CD4-positive, alpha-beta T cell treated with Interleukin-1 beta for 1 hour (primary cell): ENCODE results near the gene RGS19.
"Not testable (repeated sequence)": the region's sequence is repeated elsewhere in the genome, so short reads cannot be mapped to it uniquely, and the experiment has no call there.

Experiments
- DNase-seq, 2 donors: peaks; one replicate each; pipeline ENCODE4 v3.0.0-alpha.2; 2020 to 2022

Gene RGS19

DNA sequence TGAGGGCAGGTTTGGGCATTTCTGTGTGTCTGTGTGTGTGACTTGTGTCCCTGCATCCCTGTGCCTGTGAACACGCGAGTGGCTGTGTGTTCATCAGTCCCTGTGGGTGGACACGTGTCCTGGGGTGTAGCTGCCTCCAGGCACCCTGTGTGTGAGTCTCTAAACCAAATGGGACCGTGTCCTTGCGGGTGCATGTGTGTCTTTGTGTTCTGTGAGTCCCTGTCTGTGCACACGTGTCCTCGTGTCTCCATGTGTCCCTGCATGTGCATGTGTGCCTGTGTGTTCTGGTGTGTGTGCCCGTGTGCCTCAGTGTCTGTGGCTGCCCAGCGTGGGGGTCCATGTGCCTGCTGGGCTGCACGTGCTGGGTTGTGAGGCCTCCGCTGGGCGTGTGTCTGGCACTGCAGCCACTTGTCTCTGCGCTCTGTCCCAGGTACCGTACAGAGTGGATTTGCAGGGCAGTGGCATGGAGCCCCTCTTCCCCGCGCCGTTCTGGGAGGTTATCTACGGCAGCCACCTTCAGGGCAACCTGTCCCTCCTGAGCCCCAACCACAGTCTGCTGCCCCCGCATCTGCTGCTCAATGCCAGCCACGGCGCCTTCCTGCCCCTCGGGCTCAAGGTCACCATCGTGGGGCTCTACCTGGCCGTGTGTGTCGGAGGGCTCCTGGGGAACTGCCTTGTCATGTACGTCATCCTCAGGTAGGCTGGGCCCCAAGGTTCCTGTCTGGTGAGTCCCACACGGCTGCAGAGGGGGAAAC, 13.1 kb upstream of the RGS19 start:
- no peak for DNase-seq

DNA sequence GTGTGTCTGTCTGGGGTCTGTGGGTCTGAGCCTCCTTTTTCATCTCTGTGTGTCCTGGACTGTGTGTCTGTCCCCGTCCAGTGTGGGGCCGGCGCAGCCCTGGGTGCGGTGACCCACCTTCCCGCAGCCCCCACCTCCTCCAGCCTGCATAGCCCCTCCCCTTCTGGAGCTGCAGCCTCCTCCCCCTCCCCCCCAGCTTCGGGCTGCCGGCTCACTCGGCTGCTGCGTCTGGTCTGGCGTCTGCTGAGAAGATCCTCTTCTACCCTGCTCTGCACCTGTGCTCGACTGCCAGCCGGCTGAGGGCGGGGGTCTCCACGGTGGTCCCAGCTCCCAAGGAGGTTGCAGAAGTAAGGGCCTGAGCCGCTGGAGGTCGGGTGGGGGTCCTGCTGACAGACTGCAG, 12.5 kb upstream of the RGS19 start:
- DNase-seq = no peak

DNA sequence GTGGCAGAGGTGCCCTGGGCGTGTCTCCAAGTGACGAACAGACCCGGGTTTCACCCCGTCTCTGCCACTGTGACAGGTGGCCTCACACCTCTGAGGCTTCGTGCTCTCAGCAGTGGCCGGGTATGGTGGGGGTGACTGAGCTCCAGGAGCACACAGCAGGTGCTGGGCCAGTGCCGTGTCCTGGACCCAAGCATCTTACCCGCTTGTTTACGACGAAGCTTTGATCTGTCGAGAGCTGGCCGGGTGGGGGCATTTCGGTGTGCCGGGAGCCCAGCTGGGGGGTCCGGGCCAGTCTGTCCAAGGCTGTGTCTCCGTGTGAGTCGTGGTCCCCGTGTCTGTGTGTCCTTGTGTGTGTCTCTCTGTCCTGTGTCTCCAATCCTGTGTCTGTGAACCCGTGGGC, 12.0 kb upstream of the RGS19 start:
- DNase-seq = no peak

DNA sequence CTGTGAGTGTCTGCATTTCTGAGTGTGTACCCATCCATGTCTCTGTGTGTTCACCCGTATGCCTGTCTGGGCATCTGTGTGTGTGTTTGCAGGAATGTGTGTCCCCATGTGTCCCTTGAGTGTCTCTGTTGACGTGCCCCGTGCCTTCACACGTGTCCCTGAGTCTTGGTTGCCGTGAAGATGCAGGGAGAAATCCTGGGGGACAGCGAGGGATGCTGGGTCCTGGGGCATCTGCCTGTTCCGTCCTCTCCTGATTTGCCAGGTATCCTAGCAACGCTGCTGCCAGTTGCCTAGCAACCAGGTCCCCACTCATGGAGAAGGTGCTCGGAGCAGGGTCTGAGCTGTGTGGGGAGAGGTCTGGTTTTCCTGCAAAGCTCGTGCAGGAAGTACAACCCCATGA, 10.8 kb upstream of the RGS19 start:
- DNase-seq = no peak

DNA sequence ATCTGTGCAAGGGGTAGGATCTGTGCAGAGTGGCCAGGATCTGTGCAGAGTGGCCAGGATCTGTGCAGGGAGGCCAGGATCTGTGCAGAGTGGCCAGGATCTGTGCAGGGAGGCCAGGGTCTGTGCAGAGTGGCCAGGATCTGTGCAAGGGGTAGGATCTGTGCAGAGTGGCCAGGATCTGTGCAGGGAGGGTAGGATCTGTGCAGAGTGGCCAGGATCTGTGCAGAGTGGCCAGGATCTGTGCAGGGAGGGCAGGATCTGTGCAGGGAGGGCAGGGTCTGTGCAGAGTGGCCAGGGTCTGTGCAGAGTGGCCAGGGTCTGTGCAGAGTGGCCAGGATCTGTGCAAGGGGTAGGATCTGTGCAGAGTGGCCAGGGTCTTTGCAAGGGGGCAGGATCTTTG, 9.3 kb upstream of the RGS19 start:
- DNase-seq = not testable (repeated sequence)

DNA sequence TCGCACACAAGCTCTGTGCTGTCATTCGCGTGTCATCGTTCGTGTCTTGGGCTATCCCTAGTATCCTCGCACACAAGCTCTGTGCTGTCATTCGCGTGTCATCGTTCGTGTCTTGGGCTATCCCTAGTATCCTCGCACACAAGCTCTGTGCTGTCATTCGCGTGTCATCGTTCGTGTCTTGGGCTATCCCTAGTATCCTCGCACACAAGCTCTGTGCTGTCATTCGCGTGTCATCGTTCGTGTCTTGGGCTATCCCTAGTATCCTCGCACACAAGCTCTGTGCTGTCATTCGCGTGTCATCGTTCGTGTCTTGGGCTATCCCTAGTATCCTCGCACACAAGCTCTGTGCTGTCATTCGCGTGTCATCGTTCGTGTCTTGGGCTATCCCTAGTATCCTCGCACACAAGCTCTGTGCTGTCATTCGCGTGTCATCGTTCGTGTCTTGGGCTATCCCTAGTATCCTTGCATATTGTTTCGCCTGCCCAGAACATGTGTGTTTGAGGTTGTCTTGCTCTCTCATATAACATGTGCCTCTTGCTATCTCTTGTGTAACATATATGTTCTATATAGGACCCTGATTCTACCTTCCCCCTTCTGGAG, 8.0 kb upstream of the RGS19 start:
- DNase-seq = not testable (repeated sequence)

DNA sequence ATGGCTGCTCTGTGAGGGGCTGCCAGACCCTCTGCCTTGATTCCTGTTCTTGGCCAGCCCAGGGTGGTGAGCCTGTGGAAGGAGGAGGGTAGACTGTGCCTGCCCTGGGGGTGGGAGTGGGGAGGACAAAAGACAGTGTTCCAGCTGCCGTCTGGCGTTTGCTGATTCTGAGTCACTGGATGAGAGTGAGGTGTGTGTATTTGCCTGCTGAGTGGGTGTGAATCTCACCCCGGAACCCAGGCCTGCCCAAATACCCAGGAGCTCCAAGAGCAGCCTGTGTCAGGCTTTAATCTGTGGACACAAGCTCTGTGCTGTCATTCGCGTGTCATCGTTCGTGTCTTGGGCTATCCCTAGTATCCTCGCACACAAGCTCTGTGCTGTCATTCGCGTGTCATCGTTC, 7.5 kb upstream of the RGS19 start:
- DNase-seq = no peak

DNA sequence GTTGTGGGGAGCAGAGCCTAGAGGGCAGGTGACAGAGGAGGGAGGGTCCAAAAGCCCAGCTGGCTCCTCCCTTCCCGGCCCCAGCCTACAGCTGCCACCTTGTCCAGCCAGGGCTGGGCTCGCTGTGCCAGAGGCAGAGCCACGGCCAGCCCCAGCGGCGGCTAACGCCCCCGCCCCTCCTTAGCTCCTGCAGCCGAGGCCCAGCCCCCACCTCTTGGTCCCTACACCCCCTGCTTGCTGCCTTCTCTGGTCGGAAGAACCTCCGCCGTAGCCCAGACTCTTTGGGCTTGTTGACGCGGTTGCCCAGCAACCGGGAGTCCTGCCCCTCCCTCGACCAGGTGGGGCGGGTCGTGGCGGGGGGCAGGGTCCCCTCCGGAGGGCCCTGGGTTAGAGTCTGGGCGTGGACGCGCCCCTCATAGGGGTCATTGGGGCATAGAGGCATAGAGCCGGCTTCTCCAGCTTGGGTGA, 5.4 kb upstream of the RGS19 start:
- peak in 1 of 2 donors; percentile 34 for DNase-seq

DNA sequence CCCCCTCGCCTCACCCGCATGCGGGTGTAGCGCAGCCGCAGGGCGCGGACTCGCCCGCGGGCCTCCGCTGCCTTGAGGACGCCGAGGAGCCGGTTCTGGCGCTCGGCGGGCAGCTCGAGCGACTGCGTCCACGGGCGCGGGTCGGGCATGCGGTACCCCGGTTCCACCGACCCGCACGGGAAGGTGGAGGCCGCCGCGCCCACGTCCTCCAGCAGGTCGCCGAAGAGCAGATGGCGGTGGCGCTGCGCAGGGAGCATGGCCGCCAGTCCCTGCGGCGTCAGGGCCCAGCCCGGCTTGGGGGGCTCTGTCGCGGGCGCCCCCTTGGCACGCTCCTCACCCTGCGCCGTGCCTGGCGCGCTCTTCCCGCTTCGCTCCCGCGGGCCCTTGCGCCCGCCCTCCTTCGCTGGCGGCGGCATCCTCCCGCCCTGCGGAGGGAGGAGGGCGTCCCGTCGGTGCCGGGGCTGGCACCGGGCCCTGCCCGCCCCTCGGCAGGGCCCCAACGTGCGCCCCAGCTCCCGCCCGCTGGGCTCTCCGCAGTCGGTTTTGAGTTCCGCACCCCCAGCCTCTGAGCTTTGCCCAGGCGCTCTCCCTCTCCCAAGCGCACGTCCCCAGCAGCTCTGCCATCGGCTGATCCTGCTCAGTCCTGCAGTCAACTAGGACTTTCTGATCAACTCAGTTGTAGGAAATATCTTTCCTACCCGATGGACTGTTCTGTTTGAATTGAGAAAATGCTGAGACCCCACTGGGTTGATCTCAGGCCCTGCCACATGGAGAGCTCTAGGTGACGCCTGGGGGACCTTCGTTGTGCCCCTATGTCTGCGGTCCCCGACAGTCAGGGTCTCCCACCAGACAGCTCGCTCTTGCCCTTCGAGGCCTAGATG, 4.7 kb upstream of the RGS19 start, which contains the start of gene LKAAEAR1:
Gene LKAAEAR1 (minus strand): TSS at position 595 of the 881 bp plus-strand sequence. CDS start 179 bp downstream, at position 416.
- no peak for DNase-seq

DNA sequence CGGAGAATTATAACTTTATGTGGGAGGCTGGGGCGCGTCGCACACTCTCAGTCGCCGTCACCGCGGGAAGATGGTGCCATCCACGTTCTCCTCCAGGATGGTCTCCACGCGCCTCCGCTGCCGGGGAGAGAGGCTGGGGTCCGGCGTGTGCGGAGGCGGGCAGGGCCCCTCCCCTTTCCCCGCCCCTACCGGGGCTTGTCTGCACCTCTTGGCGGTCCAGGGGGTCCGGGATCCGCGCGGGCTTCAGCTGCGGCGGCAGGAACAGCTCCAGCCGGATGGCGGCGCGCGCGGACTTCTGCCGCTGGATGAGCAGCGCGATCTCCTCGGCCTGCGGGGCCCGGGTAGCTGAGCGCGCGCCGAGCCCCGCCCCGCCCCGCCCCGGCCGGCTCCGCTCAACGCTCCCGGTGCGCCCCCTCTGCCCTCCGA, 4.1 kb upstream of the RGS19 start:
- DNase-seq = peak; percentile 76

DNA sequence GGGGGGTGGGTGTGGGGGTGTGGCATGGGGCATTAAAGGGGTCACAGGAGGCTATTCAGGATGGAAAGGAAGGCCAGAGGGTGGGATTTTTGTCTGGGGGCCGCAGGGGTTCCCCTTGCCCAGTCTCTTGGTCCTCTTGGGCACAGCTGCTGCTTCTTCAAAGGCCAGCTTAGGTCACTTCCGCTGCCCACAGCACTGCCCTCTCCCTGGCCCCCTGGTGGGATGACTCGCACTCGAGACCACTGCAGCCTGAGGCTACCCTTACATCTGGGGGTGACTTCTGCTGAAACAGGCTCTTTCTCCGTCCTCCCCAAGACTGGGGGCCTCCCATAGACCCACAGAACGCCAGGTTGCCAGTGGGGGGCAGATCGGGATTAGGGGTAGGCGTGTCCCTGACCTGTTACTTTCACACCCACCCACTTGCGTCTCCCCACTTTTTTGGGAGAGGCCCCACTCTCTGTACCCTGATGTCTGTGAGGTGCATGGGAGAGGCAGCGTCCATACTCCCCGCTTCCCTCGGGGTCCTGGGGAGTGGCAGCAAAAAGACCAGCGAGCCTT, 3.6 kb upstream of the RGS19 start:
- DNase-seq = no peak

DNA sequence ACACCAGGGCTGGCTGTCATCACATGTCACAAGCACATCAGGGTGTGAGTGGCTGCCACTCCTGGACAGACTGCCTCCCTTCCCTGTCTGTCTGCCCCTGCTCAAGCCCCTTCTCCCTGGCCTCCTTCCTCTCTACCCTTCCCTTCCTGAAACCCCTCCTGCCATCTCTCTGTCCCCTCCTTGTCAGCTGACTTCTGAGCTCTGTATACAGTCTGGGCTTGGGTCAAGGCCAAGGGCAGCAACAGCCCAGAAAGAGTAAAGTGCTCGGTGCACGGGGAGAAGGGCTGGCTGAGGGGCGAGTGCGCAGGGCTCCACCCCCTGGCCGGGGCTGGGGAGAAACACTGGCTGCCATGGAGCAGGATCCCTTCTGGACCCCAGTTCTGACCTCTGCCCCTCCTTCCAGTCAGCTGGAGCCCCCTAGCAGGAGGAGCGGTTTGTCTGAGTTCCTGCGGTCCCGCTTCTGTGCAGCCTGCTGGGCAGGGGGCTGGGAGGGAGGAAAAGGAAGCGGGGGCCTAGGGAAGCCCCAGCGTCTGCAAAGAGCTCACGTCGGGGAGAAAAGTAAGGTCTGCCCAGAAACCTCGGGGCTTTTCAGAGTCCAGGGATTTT, 2.9 kb upstream of the RGS19 start:
- DNase-seq = no peak

DNA sequence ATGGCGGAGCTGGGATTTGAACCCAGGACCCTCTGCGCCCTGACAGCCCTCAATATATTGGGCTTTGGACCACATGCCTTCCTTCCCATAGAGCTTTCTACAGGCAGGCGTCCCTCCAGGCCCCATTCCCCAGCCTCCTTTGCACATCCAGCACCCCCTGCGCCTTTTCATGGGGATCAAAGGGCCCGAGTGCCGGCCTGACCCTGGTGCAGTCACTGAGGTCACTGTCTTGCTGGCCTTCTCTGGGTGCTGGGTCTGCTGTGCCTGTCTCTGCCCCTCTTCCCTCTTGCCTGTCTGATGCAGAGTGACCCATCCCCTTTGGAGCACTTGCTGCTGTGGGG, 2.3 kb upstream of the RGS19 start:
- DNase-seq = no peak

DNA sequence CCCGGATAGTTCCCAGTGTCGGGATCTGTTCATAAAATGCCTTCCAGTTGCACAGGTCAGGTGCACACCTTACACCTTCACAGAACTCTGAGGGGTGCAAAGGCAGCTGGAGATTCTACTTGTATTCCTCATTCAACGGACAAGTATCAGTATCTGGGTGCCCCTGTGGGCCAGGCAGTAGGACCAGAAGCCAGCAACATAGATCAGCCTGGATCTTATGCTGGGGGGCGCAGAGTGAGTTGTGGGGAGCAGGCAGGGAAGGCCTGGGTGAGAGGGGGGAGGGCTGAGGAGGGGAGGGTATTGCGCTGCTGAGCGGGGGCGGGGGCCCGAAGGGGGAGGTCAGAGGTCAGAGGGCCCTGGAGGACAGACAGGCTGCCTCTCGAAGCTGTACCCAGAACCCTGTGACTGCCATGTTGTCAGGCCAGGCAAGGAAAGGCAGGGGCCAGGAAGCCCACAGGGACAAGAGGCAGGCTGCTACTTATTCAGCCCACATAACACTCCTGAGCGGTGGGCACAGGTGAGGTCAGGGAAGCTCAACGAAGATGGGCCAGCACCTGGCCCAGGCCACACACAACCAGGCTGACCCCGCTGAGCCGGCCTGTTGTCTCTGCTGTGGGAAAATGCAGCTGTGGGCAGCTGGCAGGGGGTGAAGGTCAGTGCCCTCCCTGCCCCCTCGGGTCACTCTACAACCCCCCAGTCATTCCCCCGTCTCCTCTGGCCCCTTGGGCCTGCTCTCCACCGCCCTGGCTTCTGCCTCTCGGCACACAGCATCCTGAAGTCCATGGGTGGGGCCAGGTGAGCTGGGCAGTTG, 1.7 kb upstream of the RGS19 start:
- no peak for DNase-seq

DNA sequence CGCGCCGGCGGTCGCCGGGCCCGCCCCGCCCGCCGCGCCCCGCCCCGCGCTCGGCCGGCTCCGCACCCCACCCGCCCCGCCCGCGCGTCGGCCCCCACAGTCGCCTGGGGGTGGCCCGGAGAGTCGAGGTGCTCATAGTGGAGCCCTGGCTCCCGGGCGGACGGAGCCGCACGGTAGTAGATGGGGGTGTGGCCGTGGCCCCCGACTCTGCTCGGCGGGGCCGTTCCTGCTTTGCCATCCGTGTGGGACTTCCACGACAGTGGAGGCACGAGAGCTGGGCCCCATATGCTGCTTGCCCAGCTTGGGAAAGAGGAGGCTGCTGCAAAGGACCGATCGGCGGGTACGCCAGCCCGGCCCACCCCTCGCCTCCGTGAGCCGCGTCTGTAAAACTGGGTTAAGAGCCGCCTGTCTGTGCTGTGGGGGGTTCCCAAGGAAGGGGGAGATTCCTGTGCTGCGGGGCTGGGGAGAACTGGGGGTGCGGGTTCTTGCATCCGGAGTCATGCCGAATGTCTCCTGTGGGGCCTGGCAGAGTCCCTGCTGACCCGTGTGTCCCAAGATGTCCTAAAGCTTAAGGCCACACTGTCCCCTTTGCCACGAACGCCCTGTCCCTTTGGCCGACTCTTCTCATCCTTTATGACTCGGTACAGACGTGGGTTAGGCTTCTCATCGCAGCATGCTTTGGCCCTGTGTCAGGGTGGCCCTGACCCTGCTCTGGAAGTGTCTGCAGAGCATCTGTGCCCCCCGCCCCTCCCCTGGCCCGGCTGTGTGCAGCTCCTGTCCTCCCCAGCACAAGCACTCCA, 895 bp upstream of the RGS19 start, which contains the start of gene OPRL1:
Gene OPRL1 (plus strand): TSS at position 70 of the 800 bp plus-strand sequence. CDS start 12,639 bp downstream, outside the sequence.
- DNase-seq = peak; percentile 46 to 52

DNA sequence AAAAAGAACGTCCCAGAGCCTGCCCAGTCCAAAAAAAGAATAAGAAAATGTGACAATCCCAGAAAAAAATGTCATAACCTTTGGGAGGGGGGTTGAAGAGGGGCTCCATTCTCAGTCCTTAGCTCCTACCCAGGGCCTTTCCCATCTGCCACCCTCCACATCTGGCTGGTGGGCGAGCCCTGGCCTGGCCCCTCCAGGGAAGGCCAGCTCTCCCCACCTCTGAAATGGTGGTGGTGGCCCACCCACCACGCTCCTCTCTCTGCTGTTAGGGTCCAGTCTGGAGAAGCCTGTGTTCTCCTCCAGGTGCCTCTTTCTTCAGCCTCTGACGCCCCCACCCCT, 415 bp downstream of the RGS19 start:
- no peak for DNase-seq

DNA sequence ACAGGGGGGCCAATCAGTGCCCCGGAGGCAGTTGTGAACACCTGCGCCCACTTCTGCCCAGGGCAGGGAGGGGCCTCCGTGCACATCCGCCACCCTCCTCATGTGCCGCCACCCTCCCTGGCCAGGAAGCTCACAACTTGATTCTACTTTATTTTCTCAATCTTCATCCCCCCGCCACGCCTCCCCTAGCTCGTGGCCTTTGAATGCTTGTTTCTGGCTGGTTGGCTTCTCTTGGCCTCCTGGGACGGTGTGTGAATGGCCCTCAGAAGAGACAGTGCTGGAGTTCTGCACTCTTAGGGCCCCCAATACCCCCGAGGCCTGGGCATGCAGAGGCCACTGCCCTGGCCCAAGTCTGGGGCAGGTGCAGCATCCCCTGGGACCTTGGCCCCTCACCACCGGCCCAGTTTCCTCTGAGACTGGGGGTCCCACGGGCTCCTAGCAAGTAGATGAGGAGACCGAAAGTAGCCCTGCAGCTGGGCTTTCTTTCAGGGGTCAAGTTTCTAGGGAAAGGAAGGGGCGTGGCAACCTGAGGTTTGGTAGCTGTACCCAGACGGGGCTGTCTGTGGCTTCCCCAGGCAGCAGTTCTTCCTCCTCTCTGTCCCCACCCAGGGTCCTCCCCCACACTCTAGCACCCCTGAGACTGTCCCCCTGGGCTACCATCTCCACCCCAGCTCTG, 1.3 kb downstream of the RGS19 start:
- DNase-seq = peak; percentile 62 to 66

DNA sequence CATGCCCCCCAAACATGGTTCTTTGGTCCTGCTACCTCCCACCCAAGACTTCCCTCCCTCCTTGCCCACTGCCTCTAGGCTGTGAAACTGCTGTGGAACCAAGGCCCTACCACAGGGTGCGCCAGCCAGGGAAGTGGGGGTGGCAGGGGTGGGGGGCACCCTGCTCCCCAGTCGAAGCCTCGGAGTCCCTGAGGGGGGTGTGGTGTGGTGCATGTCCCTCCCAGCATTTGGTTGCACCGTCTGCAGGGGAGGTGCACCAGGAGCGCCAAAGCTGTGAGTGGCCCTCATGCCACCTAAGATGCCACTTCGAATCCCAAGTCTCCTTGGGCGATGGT, 1.8 kb downstream of the RGS19 start:
- no peak for DNase-seq

DNA sequence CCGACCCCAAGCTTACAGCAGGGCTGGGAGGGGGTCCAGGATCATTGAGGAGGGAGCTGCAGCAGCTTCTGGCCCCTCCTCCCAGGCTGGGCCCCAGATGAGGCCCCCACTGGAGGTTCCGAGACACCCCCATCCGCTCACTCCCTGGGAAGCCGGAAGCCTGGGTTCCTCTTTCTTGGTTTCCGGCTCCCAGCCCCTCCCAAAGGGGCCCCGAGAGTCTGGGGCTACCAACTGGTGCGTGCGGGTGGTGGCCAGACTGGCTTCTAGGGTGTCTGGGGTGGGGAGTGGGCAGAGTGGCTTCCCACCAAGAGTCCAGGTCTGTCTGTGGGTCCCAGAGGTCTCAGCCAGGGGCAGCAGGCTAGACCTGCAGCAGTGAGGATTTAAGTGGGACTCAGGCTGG, 2.2 kb downstream of the RGS19 start:
- DNase-seq = peak; percentile 37 to 61
